ENCODE results near the gene ADAMTS6.

DNA sequence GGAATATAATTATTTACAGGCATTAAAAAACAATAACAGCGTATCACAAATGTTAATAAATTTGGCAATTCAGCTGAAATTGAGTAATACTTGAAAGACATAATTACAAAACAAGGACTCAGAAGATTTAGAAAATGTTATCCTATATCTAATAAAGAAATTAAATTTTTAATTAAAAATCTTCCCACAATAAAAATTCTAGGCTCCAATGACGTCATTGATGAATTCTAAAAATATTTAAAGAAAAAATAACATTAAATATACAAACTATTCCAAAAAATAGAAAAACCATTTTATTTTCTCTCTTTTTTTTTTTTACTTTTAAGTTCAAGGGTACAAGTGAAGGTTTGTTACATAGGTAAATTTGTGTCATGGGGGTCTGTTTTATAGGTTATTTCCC is 161.5 kb downstream of the ADAMTS6 start:
- TF ChIP-seq SP1 (IDR thresholded peaks at IDR 0.05), result no peak
- TF ChIP-seq FOXM1 (IDR thresholded peaks at IDR 0.05; ENCODE audit: borderline replicate concordance), result no peak
- no peak for TF ChIP-seq NFRKB (IDR thresholded peaks at IDR 0.05)
- TF ChIP-seq SUZ12 (IDR thresholded peaks at IDR 0.05), result no peak
- no peak for TF ChIP-seq ELF4 (IDR thresholded peaks at IDR 0.05)
- TF ChIP-seq HDGF (IDR thresholded peaks at IDR 0.05; ENCODE audit: borderline replicate concordance), result no peak
- TF ChIP-seq, protein P1, sequence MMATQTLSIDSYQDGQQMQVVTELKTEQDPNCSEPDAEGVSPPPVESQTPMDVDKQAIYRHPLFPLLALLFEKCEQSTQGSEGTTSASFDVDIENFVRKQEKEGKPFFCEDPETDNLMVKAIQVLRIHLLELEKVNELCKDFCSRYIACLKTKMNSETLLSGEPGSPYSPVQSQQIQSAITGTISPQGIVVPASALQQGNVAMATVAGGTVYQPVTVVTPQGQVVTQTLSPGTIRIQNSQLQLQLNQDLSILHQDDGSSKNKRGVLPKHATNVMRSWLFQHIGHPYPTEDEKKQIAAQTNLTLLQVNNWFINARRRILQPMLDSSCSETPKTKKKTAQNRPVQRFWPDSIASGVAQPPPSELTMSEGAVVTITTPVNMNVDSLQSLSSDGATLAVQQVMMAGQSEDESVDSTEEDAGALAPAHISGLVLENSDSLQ (IDR thresholded peaks at IDR 0.05), result no peak
- TF ChIP-seq BHLHE40 (IDR thresholded peaks at IDR 0.05; ENCODE audit: borderline replicate concordance), result no peak
- TF ChIP-seq FOXA1 (IDR thresholded peaks at IDR 0.05), result no peak
- TF ChIP-seq ARNT (IDR thresholded peaks at IDR 0.05), result no peak
- TF ChIP-seq TARDBP (IDR thresholded peaks at IDR 0.05), result no peak
- TF ChIP-seq L3MBTL2 (conservative IDR thresholded peaks at IDR 0.05), result no peak
- TF ChIP-seq CTBP1 (IDR thresholded peaks at IDR 0.05; ENCODE audit: borderline replicate concordance), result no peak
- TF ChIP-seq ZNF384 (IDR thresholded peaks at IDR 0.05), result no peak
